Stimulated activated CD8-positive, alpha-beta memory T cell treated with anti-CD3 and anti-CD28 coated beads, Interleukin-15, amount 100 ng/mL, for 4 hours (primary cell): ENCODE measurements around the gene CNPY1.

Source experiments
- DNase-seq, 2 donors: peaks; one replicate each; pipeline ENCODE4 v3.0.0-alpha.2; 2020; ENCODE audit warnings: low read depth in 2 of 2

CNPY1 gene

DNA sequence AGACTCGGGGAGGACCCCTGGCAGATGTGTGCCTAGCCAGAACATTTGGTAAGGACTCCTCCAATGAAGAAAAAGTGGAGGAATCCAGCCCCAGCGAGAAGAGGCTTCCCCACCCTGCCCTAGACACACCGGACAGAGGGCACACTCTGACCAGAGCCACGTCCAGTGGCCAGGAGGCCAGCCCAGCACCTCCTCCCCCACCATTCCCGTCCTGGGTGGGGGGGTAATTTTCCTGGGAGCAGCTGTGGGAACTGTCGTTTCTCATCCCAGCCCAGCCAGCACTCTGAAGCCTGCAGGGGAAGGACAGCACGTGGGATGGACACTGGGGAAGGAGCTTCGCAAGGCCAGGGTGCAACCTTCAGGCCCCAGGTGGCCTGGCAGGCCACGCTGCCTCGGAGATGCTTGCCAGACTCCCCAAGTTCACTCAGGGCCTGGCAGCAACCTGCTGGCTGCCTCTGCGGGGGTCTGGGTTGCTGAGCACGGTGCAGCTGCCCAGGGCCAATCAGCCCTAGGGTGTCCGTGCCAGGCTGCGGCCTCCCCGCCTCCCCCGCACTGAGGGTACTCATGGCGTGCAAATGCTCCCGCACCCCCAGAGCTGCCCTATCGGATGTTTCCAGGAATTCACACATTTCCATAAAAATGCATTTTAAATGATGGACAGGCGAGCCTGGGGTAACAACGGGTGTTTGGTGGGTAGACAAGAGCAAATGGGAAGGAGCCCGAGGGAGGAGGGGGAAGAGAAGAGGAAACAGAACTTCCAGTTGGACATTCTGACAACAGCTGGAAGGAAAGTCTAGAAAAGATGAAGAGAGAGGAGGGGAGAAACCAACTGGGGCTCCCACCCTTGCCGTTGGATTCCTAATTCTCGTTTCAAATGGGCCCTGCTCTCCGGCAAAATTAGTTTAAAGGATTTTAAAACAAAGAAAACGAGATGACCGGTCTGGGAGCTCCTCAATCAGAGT, 90.3 kb downstream of the CNPY1 start:
- no peak for DNase-seq

- no peak for DNase-seq
Observed at GRCh38 chr7:155455132-155455693, 91.1 kb downstream of the CNPY1 start.

- no peak for DNase-seq
Observed at GRCh38 chr7:155454183-155455112, 91.9 kb downstream of the CNPY1 start.

DNA sequence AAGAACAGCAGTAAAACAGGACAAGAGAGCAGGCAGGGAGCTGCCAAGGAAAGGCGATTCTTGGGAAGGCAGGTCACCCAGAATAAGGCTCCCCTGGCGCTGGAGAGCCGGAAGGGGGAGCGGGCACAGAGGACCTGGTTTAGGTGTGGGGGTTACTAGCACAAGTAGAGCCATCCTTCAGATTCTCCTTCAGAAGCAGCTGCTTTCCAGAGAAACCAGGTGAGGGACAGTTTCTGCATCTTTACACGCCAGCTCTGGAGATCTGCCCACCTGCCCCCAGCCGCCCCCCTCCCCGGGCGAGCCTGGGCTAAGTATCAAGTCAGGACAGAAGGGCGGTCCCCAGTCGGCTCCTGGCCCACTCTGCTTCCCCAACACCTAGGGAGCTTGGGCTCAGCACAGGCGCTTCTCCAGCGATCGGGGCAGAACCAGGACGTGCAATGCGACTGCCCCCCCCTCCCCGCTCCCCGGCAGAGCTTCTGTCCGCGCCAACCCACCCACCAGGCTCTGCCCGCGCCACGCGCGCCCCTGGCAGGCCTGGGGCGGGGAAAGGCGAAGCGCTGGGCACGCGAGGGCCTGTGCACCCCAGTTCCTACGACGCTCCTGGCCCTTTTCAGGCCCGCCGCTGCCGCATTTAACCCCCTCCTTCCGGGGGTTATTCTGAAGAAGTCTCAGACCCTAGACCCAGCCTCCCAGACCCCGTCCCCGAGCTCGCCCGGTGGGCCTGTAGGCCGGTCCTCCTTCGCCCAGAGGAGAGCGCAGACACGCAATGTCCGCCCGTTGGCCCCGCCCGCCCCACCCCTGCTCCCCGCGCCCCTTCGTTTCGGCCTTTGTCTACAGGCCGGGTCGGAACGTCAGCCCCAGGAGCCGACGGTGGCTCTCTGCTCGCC, 92.8 kb downstream of the CNPY1 start:
- no peak for DNase-seq

DNA sequence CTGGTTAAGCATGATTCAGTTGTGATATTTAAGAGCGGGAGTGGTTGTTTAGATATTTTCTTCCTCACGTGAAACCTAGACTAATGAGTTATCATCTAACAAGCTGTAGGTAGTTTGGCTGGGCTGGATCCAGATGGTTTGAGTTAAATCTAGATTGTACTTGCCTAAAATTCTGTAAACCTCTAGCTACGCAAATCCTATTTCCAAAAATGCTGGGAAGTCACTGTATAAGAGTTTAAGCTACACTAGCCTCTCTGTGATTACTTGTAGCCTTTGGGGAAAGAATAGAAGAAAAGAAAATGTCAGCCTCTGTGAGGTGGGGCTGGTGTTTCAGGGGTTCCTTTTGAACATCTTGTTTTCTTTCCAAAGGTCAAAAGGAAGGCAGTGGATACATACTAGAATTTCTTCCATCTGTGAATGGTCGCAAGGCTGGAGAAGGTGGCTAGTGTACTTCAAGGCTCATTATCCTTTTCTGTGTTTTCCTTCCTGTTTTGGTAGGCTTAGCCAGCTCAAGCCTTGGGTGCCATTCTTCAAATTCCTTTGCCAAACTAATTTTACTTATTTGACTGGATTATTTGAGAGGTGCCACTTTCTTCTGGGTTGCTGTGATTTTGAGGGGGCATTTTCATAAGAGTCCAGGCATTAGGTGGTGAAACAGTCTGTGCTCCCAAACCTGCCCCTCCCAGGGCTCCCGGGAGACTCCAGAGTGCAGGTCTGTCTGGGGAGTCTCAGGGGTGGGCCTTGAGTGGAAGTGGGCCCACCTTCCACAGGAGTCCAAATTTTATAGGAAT, 93.7 kb downstream of the CNPY1 start:
- no peak for DNase-seq

DNA sequence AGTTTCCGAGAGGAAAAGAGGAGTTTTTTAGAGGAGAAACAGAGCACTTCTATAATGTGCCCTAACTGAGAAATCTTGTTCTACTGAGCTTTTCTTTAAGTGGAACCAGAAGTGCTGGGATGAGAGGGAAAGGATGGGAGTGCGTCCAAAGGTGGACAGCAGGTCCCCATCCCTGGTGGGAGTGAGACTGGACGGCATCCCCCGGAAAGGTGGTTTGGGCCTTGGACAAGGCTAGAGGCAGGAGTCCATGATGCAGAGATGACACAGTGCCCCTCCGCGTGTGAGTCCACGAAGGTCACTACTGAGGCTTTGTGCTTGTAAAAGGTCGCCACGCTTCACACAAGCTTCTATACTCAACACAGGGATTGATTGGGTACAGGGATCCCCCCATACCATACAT, 94.5 kb downstream of the CNPY1 start:
- DNase-seq, result no peak
